Measurements from ENCODE around the gene CLIP1.

CLIP1 gene

DNA sequence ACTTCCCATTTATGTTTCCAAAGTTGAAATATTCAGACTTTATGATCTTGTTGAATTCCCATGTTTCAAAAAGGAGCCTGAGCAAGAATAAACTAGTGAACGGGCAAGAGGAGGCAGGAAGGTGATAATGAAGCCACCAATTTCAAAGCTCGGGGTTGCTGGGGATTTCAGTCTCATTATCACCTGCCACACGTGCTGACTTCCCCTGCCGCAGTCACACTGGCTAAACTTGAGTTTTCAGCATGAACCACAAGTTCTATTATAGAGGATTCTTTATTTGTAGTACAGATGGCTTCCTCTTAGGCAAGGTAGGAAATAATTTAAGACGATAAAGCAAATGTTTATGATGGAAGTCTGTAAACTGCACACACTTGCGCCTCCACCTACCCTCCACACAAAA is 178.5 kb downstream of the CLIP1 start:
- DNase-seq = no peak

DNA sequence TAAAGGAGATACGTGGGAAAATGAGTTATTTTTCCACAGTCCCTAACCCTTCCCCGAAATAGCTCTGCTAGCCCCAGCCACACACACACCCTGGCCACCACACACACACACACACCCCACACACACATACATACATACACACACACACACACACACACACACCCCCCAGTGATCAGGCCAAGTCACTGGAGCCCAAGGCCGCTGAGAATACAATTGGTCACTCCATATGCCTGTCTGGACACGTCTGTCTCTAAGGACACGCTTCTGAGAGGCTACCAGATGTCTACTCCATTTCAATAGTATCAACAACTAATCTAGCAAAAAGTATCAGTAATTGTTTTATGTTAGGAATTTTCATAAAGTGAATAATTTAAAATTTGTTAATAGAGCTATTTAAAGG is 183.6 kb downstream of the CLIP1 start:
- no peak for DNase-seq

DNA sequence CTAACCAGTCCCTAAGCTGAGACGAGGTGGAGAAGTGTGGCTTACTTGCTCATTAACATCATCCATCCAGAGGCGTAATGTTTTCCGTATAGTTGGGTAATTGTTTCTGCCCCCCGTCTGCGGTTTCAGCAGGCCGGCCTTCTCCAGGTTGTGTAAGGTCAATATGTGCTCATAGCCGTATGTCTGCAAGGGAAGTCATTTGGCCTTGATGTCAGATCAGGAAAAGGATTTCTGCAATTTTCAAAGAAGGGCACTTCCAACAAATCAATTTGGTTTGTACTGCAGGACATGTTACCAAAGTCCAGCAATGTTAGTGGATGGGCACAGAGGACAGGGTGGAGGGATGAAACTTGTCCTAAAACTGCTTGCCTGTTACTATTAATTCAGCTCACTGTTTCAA is 186.7 kb downstream of the CLIP1 start:
- DNase-seq = no peak

DNA sequence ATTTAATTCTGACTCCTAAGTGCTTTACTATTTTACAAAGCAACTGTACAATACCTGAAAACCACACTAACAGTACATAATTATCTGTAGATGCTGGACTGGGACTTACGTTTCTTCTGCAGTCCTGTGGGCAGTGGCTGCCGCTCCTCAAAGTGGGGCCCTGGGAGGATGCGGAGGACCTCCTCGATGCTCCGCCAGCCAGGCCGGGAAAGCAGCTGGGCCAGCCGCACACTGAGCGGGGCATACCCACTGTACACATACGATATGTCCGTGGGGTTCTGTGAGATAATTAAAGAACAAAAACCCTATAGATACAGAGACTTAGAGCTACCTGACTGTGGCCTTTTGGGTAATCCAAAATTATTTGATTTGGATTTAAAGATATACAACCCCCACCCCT is 189.8 kb downstream of the CLIP1 start:
- DNase-seq = no peak

- no peak for DNase-seq
Measured at GRCh38 chr12:122230798-122231197, 191.7 kb downstream of the CLIP1 start.

DNA sequence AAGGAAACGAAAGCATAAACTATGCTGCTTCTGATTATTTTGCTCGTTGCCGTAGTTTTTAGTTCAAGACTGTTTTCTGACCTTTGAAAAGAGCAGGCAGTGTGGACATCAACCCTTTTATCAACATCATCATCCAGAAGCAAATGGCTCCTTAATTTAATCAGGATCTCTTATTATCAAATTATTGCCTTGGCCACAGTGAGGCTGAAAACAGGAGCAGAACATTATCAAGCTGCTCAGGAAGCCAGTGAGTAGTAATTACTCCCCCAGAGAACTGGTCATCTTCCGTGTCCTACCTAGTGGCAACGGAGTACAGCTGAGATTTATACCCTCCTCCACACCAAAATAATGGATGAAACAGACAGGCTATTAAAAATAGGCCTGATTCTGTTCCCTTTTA is 194.4 kb downstream of the CLIP1 start:
- no peak for DNase-seq

GRCh38 chr12:122227341-122227740 is 195.1 kb downstream of the CLIP1 start:
- no peak for DNase-seq

DNA sequence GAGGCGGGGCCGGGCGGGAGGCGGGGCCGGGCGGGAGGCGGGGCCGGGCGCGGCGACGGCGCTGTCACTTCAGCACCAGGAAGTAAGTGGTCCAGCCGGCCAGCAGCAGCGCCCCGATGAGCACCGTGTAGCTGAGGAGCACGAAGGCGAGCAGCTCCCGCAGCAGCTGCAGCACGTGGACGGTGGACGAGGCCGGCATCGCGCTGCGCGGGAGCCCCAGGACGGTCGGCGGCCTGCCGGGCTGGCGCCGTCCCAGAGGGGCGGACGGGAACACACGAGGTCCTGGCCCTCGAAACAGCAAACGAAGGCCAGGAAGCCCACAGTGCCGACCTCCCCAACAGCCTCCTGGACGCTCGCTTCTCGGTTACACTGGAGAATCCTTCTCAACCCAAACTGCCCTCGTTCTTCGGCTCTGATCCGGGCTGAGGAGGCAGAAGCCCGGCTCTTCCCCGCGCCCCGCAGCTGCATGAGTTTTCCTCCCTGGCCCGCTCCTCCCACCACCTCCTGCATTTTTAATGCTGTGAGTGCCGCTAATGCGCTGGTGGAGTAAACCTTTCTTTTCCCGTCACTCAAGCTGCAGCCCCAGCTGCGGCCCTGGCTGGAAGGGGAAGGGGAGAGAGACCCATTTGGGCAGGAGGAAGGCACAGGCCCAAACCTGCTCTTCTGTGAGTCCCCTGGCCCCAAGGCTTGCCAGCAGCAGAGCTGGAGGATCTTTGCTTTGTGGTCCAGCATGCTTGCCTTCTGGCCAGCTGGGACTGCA is 195.9 kb downstream of the CLIP1 start:
- no peak for DNase-seq

DNA sequence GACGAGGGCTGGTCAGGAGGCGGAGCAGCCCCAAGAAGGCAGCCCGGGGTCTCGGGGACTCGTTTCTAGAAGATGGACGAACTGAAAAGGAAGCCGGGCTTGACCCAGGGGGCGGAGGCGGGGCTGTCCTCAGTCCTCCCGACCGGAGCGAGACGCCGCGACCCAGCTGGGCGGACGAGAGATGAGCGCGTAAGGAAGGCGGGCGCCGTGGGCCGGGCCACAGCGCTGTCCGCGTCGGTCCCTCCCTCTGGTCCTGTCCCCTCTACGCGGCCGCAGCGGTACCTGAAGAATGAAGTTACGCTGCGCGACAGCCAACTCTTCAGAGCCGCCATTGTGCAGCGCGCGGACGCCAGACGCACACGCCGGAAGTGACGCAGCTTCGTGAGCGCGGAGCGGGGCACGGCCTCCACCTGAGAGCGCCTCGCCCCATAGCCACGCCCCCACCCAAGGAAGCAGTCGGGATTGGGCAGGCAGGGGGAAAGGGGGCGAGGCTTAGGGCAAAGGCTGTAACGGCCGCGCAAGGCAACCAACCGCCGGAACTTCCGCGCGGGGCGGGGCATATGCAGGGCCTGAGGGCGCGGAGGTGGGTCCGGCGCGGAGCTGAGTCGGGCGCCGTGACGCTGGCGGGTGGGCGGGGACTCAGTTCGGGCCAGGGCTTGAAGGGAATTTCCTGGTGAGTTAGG is 196.6 kb downstream of the CLIP1 start, which contains the start of gene DIABLO:
Gene DIABLO, minus strand, starts transcription at position 370 of the 683 bp plus-strand sequence. Its CDS starts 38 bp downstream, at position 332.
- peak; percentile 99 for DNase-seq
